A673 (cell line): Measurements from ENCODE around the gene CD6. TPM values are rescaled to one million over a fixed set of nuclear protein-coding genes. Genes with fewer than 3 reads are reported as not detected.

ENCODE experiments used
- Bru-seq: library from RNA; stranded (reverse); fragments of 400-500 nt; gene quantifications from one replicate; lab custom pipeline; 2021; lab: Mats Ljungman, UMichigan
- BruChase-seq, 2 experiments: library from RNA; stranded (reverse); fragments of 400-500 nt; gene quantifications; one replicate each; lab custom pipeline; 2021; lab: Mats Ljungman, UMichigan
- BruUV-seq: library from RNA; stranded (reverse); fragments of 400-500 nt; replicated peaks from 2 replicates; lab custom pipeline; 2021; lab: Mats Ljungman, UMichigan
- CTCF ChIA-PET: fragments of 300-600 bp; sonication (Branson Sonifier 250); formaldehyde crosslinking; loops from one replicate; lab custom pipeline; 2022; ENCODE audit warnings: antibody characterized with exemption; lab: Charles Lee
- POLR2A ChIA-PET: fragments of 300-600 bp; sonication (Branson Sonifier 250); formaldehyde crosslinking; loops from one replicate; lab custom pipeline; 2022; ENCODE audit warnings: antibody characterized with exemption; ENCODE audit not compliant: low non-redundant PET; lab: Charles Lee
- DNase-seq: peaks from one replicate; pipeline ENCODE4 v3.0.0-alpha.2; 2015; ENCODE audit warnings: low spot score
- H3K27ac ChIP-seq: fragments of 200-600 bp; sonication (generic); 2 replicates; pipeline ENCODE4 v1.5.1; 2016; ENCODE audit warnings: mixed run types, low read depth, mild to moderate bottlenecking, mixed read lengths, antibody characterized with exemption, low read length; ENCODE audit not compliant: poor library complexity, severe bottlenecking
- H3K27me3 ChIP-seq: fragments of 200-600 bp; sonication (generic); replicated peaks from 2 replicates; pipeline ENCODE4 v1.6.1; 2017; ENCODE audit warnings: mixed run types, low read depth, mild to moderate bottlenecking, mixed read lengths, antibody characterized with exemption, low read length; ENCODE audit not compliant: insufficient read depth, poor library complexity
- H3K36me3 ChIP-seq: fragments of 200-600 bp; sonication (generic); 2 replicates; pipeline ENCODE4 v1.6.1; 2016; ENCODE audit warnings: mixed run types, mild to moderate bottlenecking, mixed read lengths, antibody characterized with exemption, low read length; ENCODE audit not compliant: insufficient read depth, poor library complexity, severe bottlenecking
- H3K4me1 ChIP-seq: fragments of 200-600 bp; sonication (generic); 2 replicates; pipeline ENCODE4 v1.6.1; 2017; ENCODE audit warnings: mixed run types, mild to moderate bottlenecking, mixed read lengths, antibody characterized with exemption, low read length; ENCODE audit not compliant: insufficient read depth, poor library complexity, severe bottlenecking
- H3K4me3 ChIP-seq: fragments of 200-600 bp; sonication (generic); 2 replicates; pipeline ENCODE4 v1.5.1; 2016; ENCODE audit warnings: low read depth, mixed run types, mild to moderate bottlenecking, mixed read lengths, low read length; ENCODE audit not compliant: poor library complexity, severe bottlenecking
- H3K9me3 ChIP-seq: fragments of 200-600 bp; sonication (generic); 2 replicates; pipeline ENCODE4 v1.6.1; 2016; ENCODE audit warnings: mixed run types, low read depth, mild to moderate bottlenecking, mixed read lengths, antibody characterized with exemption, low read length; ENCODE audit not compliant: poor library complexity, severe bottlenecking
- EZH2 ChIP-seq: fragments of 200-600 bp; sonication (generic); IDR thresholded peaks from 2 replicates; pipeline ENCODE4 v1.6.1; 2017; ENCODE audit warnings: borderline replicate concordance, low read depth, mild to moderate bottlenecking, mixed read lengths, antibody characterized with exemption, low read length; ENCODE audit not compliant: poor library complexity, severe bottlenecking
- intact Hi-C: fragments of 100-400 bp; cut with micrococcal nuclease; formaldehyde crosslinking; loops from one replicate; pipeline ENCODE4 v1.10.0; 2022; ENCODE audit not compliant: unreplicated experiment
- long read RNA-seq: library from polyadenylated mRNA; stranded (forward); transcript quantifications from one replicate; pipeline ENCODE4 v2.0.0, GENCODE V29; 2022
- total RNA-seq: library from RNA; stranded (reverse); gene quantifications from 2 replicates; pipeline ENCODE4 v1.2.3, GENCODE V29; 2021
- TF ChIP-seq, protein P1 (sequence below): fragments of 300-800, 200-600 bp; sonication (generic); conservative IDR thresholded peaks from 2 replicates; pipeline ENCODE4 v1.5.1; 2017; ENCODE audit warnings: low read depth, mild to moderate bottlenecking, antibody characterized with exemption, low read length, moderate library complexity, mixed read lengths

Gene CD6, protein sequence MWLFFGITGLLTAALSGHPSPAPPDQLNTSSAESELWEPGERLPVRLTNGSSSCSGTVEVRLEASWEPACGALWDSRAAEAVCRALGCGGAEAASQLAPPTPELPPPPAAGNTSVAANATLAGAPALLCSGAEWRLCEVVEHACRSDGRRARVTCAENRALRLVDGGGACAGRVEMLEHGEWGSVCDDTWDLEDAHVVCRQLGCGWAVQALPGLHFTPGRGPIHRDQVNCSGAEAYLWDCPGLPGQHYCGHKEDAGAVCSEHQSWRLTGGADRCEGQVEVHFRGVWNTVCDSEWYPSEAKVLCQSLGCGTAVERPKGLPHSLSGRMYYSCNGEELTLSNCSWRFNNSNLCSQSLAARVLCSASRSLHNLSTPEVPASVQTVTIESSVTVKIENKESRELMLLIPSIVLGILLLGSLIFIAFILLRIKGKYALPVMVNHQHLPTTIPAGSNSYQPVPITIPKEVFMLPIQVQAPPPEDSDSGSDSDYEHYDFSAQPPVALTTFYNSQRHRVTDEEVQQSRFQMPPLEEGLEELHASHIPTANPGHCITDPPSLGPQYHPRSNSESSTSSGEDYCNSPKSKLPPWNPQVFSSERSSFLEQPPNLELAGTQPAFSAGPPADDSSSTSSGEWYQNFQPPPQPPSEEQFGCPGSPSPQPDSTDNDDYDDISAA
- total RNA-seq (not detected in 2 replicates), Bru-seq, nascent RNA (not detected), BruChase-seq, experiment 1, labeled RNA remaining after a 2-hour chase (not detected), BruChase-seq, experiment 2, labeled RNA remaining after a 6-hour chase (percentile 4 among the genes with signal in this experiment)
- long read RNA-seq, result 0 reads

DNA sequence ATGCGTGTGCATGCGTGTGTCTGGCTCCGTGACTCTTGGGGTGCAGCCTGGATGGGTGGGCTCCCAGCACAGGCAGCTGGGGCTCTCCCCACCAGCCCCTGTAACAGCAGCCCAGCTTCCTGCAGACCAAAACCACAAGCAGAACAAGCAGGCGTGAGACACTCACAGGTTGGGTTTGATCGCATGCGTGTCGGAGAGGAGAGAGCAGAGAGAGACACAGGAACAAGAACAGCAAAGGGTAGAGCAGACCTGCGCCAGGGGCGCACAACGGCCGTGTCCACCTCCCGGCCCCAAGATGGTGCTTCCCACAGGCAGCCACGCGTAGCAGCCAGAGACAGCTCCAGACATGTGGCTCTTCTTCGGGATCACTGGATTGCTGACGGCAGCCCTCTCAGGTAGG, at the start of gene CD6:
CD6 (plus strand) TSS at position 161 of the 400 bp plus-strand sequence; CDS start at position 347, 186 bp downstream.
- Histone ChIP-seq H3K4me3 (no peak within 1 kb of the TSS), H3K27me3 (no peaks in the 10 kb centered on the region), H3K9me3 (peaks cover 5% of the 10 kb centered on the region), H3K4me1 (no peaks in the 10 kb centered on the region), H3K27ac (no peak within 1 kb of the TSS), H3K36me3 (no peaks in the 10 kb centered on the region)
- TF ChIP-seq EZH2, result no peak
- TF ChIP-seq, protein P1, sequence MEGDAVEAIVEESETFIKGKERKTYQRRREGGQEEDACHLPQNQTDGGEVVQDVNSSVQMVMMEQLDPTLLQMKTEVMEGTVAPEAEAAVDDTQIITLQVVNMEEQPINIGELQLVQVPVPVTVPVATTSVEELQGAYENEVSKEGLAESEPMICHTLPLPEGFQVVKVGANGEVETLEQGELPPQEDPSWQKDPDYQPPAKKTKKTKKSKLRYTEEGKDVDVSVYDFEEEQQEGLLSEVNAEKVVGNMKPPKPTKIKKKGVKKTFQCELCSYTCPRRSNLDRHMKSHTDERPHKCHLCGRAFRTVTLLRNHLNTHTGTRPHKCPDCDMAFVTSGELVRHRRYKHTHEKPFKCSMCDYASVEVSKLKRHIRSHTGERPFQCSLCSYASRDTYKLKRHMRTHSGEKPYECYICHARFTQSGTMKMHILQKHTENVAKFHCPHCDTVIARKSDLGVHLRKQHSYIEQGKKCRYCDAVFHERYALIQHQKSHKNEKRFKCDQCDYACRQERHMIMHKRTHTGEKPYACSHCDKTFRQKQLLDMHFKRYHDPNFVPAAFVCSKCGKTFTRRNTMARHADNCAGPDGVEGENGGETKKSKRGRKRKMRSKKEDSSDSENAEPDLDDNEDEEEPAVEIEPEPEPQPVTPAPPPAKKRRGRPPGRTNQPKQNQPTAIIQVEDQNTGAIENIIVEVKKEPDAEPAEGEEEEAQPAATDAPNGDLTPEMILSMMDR, result no peak
- no peak for DNase-seq
- intact Hi-C loops, result no loop called here
- ChIA-PET CTCF (no interaction called here), POLR2A (no interaction called here)
- no TSS peak for BruUV-seq

DNA sequence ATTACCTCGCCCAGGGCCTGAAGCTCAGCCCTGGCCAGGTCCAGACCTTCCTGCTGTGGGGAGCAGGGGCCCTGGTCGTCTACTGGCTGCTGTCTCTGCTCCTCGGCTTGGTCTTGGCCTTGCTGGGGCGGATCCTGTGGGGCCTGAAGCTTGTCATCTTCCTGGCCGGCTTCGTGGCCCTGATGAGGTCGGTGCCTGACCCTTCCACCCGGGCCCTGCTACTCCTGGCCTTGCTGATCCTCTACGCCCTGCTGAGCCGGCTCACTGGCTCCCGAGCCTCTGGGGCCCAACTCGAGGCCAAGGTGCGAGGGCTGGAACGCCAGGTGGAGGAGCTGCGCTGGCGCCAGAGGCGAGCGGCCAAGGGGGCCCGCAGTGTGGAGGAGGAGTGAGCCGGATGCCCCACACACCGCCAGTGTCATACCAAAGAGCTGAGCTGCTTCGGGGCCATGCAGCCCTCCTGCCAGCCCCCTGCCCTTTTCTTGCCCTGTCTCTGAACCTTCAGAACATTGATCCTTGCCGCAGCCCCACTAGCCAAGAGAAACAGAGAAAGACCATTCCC, 49.6 kb upstream of the CD6 start:
- Histone ChIP-seq H3K27ac (no peak overlapping the region), H3K27me3 (no peaks in the 10 kb centered on the region), H3K4me3 (no peak overlapping the region), H3K36me3 (peaks cover 31% of the 10 kb centered on the region), H3K4me1 (peaks cover 30% of the 10 kb centered on the region), H3K9me3 (no peaks in the 10 kb centered on the region)
- POLR2A ChIA-PET, result no interaction called here
- CTCF ChIA-PET, result interaction anchor here (0.5 kb wide), 1 partner anchor 164 kb away, joined by 3 read pairs; no protein-coding TSS in a partner anchor
- no peak for TF ChIP-seq EZH2
- TF ChIP-seq, protein P1, result no peak
- no TSS peak for BruUV-seq
- no peak for DNase-seq
- intact Hi-C loops, result no loop called here

DNA sequence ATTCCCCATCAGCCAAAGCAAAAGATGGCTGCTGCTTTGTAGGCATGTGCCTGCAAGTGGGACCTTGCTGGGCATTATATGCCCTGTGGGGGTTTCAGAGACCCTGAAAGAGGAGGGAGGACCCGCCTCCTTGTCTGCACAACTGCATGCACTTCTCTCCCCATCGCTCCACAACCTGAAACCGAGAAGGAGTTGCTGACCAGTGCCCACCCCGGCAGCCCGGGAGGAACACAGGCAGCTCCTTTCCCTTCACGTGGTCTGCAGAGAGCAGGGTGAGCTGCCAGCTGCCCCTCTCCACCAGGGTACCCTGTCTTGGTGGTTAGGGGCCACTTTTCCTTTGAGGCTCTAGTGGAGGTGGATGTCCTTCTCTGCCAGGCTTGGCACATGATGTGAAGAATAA, 48.6 kb upstream of the CD6 start:
- Histone ChIP-seq H3K4me1 (peaks cover 30% of the 10 kb centered on the region), H3K27me3 (no peaks in the 10 kb centered on the region), H3K36me3 (peaks cover 31% of the 10 kb centered on the region), H3K4me3 (no peak overlapping the region), H3K27ac (no peak overlapping the region), H3K9me3 (no peaks in the 10 kb centered on the region)
- ChIA-PET CTCF (no interaction called here), POLR2A (no interaction called here)
- BruUV-seq, result TSS peak; percentile 18
- TF ChIP-seq, protein P1, result no peak
- no peak for TF ChIP-seq EZH2
- no peak for DNase-seq
- intact Hi-C loops, result no loop called here
